CD4-positive, alpha-beta T cell treated with Interleukin-2 at 100 ng/mL for 4 hours (primary cell): ENCODE data around the gene OR1L8.
"Not testable (repeated sequence)": the region's sequence is repeated elsewhere in the genome, so short reads cannot be mapped to it uniquely, and the experiment has no call there.

Experiments used
- DNase-seq: peaks from one replicate; pipeline ENCODE4 v3.0.0-alpha.2; 2020; ENCODE audit warnings: low spot score

OR1L8 gene, protein sequence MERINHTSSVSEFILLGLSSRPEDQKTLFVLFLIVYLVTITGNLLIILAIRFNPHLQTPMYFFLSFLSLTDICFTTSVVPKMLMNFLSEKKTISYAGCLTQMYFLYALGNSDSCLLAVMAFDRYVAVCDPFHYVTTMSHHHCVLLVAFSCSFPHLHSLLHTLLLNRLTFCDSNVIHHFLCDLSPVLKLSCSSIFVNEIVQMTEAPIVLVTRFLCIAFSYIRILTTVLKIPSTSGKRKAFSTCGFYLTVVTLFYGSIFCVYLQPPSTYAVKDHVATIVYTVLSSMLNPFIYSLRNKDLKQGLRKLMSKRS

DNA sequence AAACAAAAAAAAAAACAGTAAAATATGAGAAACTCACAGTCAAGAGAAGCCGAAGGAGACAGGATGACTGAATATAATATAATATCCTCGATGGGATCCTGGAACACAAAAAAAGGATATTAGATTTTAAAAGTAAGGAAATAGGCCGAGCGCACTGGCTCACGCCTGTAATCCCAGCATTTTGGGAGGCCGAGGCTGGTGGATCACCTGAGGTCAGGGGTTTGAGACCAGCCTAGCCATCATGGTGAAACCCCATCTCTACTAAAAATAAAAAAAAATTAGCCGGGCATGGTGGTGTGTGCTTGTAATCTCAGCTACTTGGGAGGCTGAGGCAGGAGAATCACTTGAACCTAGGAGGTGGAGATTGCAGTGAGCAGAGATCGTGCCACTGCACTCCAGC is at the start of gene OR1L8:
Gene OR1L8 (minus strand): TSS at position 101 of the 400 bp plus-strand sequence. CDS start 14,907 bp downstream, outside the sequence.
- not testable (repeated sequence) for DNase-seq

- DNase-seq = no peak
Measured at GRCh38 chr9:122619996-122620395, 36.8 kb upstream of the OR1L8 start.

DNA sequence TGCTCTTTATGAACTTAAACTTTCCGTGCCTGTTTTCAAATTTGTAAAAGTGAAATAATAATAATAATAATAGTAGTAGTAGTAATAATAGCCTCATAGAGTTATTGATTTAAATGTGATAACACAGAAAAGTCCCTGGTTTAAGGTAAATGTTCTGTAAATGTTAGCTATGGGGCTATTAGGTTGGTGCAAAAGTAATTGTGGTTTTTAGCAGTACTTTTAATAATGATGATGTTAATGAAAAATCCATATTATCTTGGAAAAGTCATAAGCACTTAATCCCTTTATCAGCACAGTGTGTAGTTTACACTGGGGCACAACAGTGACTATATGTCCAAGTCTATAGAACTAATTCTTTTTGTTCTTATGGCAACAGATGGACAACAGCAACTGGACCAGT is 31.2 kb upstream of the OR1L8 start, which contains the start of gene OR1Q1:
Gene OR1Q1 (plus strand): TSS at position 377 of the 400 bp plus-strand sequence. CDS start 0 bp downstream, at position 377.
- DNase-seq = no peak

DNA sequence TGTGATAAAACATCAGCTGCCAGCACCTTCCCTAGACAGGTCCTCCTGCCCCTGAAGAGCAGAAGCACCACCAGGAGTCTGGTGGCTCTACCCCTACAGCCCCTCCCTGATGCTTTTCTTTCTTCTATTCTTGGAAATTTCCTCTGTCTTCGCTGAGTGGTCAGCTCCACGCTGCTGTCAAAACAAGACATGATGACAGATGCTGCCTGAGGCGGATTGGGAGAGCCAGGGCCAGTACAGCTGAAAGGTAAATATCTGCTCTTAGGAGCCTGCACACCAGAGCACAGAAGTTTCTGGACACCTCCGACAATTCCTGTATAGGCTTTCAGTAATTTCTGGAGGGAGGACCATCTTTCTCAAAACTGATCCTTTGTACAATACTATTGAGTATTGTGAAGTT is 26.6 kb upstream of the OR1L8 start:
- no peak for DNase-seq

DNA sequence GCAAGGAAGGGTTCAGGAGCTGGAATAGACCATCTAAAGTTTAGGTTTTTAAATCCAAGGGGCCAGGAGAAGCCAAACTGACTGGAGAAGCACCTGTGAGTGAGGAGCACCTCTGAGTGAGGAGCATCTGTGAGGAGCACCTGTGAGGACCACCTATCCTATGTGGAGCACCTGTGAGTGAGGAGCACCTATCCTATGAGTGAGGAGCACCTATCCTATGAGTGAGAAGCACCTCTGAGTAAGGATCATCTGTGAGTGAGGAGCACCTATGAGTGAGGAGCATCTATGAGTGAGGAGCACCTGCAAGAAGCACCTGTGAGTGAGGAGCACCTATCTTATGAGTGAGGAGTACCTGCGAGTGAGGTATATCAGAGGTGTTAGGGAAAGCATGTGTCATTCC is 23.4 kb upstream of the OR1L8 start:
- no peak for DNase-seq

GRCh38 chr9:122605691-122606090 is 22.5 kb upstream of the OR1L8 start:
- DNase-seq = no peak

DNA sequence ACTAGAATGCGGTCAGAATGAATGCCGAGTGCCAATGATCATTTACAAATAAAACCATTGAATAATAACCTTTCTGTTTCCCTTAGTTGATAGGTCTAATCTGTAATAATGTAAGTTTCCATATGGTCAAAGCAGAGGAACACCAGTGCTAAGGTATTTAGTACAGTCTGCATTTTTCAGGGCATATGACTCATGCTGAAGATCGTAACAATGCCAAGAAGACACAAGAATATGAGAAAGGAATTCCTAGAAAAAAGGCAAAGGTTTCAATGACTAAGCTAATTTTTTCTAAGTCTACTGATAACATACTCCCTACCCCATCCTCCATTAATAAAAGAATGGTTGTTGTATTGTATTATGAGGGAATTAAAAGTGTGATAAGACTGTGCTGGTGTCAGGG is 2.8 kb downstream of the OR1L8 start:
- DNase-seq = no peak

- no peak for DNase-seq
Measured at GRCh38 chr9:122579874-122580273, 3.3 kb downstream of the OR1L8 start.

DNA sequence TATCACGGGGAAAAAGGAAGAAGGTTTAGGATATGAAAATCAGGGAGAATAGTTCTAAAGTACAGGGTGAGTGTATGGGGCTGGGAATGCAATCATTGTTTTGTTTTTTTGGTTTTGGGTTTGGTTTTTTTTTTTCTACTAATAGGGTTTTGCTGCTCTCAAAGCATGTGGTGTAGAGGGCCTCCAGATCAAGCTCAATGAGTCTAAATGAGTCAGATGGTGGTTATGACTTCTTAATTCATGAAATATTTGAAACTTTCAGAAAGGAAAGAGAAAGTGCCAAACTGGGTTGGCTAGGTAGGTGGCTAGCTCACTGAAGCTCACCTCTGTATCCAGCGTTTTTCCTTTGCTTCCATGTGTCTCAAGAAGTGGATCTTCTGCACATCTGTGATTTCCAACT is 10.7 kb downstream of the OR1L8 start:
- no peak for DNase-seq

GRCh38 chr9:122567901-122568300 is 15.3 kb downstream of the OR1L8 start:
- DNase-seq = no peak

- DNase-seq = no peak
Measured at GRCh38 chr9:122562134-122562760, 20.9 kb downstream of the OR1L8 start.

DNA sequence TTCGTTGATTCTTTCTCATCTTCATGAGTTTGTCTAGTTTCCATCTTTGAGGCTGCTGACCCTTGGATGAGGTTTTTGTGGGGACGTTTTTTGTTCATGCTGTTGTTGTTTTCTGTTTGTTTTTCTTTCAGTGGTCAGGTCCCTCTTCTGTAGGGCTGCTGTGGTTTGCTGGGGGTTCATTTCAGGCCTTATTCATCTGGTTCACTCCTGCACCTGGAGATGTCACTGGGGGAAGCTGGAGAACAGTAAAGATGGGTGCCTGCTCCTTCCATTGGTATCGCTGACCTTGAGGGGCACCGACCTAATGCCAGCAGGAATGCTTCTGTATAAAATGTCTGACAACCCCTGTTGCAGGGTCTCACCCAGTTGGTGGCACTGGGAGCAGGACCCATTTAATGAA is 21.7 kb downstream of the OR1L8 start:
- no peak for DNase-seq

DNA sequence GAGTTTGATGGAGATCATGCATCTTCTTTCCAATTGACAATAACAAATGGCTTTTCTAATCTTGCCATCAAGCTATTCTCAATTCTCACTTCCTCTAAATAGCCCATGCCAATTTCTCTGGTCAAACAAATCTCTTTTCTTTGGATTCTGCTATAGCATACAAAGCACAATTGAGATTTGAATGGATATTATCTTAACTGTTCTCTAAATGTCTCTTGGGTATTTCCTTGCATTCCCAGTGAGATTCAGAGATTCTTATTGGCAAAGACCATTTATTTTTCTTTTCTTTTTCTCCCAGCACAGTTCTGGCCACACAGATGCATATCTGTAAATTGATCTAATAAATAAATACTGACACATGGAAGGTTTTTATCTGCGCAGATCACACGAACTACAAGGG is 30.4 kb downstream of the OR1L8 start, which contains the start of gene OR1N2:
Gene OR1N2 (plus strand): TSS at position 301 of the 400 bp plus-strand sequence. CDS start 100 bp downstream, outside the sequence.
- DNase-seq = no peak

DNA sequence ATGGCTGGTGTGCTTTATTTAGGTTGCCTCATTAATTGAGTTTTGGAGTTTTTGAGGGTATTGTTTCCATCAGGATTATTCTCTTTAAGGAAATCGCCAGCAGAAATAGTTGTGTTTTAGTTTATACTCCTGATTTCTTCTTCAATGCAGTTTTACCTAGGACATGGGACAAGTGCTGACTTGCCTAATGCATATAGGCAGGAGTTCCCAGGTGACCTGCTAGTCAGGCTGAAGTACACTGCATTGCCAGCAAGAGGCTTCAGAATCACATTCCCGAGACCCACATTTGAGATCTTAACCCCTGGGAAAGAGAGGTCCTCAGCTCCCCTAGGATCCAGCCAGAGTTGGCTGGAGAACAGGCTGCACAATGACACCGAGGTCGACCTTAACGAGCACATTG is 31.8 kb downstream of the OR1L8 start:
- no peak for DNase-seq

DNA sequence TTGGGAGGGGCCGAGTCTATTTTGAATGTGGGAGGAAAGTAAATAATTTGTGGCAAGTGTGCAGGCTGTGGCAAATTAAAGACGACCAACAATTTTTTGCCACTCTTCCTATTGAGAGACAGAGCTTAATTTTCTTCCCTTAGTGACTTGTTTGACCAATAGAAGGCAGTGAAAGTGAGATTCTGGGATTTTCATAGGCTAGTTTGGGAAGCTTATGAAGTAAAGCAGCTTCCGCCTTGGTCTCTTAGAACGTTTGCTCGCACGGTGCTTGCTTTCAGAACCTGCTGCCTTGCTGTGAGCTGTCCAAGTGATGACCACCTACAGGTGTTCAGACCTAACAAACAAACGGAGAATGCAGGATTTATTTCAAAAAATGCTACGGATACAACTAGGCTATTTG is 37.0 kb downstream of the OR1L8 start:
- DNase-seq = no peak

DNA sequence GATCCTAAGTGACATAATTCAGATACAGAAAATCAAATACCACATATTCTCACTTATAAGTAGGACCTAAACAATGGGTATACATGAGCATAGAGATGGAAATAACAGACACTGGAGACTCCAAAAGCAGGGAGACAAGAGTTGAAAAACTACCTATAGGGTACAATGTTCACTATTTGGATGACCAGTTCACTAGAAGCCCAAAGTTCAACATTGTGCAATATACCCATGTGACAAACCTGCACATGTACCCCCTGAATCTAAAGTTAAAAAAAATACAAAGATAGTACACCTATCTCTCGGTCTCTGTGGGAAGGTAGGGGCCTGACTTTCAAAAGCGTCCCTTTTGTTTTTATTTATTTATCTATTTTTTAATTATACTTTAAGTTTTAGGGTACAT is 44.4 kb downstream of the OR1L8 start:
- no peak for DNase-seq

- not testable (repeated sequence) for DNase-seq
Measured at GRCh38 chr9:122537066-122537465, 46.1 kb downstream of the OR1L8 start.

GRCh38 chr9:122536134-122536533 is 47.0 kb downstream of the OR1L8 start:
- no peak for DNase-seq

- not testable (repeated sequence) for DNase-seq
Measured at GRCh38 chr9:122531157-122531556, 52.0 kb downstream of the OR1L8 start.

GRCh38 chr9:122527193-122527592 is 56.0 kb downstream of the OR1L8 start, which contains the start of gene OR1N1:
TSS of gene OR1N1 (minus strand) at chr9:122527293. CDS start at chr9:122527293, 0 bp downstream.
- DNase-seq = no peak

- no peak for DNase-seq
Measured at GRCh38 chr9:122526602-122527001, 56.6 kb downstream of the OR1L8 start.

DNA sequence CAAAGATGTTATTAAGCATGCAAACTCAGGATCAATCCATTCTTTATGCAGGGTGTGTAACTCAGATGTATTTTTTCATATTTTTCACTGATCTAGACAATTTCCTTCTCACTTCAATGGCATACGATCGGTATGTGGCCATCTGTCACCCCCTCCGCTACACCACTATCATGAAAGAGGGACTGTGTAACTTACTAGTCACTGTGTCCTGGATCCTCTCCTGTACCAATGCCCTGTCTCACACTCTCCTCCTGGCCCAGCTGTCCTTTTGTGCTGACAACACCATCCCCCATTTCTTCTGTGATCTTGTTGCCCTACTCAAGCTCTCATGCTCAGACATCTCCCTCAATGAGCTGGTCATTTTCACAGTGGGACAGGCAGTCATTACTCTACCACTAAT is 63.8 kb downstream of the OR1L8 start:
- DNase-seq = no peak

DNA sequence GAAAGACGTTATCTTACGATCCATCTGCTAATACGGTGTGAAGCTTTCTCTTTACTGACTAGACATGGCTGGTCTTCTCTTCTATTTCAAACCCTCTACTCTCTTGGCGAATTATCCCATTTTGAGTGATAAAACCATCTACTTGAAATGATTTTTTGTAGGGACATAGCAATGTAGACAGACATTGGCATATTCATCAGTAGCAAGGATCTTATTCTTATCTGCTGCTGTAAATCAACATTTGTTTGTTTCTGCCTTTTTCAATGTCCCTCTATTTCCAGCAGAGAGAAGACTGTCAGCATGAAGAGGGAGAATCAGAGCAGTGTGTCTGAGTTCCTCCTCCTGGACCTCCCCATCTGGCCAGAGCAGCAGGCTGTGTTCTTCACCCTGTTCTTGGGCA is 64.3 kb downstream of the OR1L8 start, which contains the start of gene OR1J4:
Gene OR1J4 (plus strand): TSS at position 301 of the 400 bp plus-strand sequence. CDS start 0 bp downstream, at position 301.
- no peak for DNase-seq
